Kidney epithelial cell (primary cell): ENCODE measurements around the gene APPL2. TPM values are rescaled to one million over a fixed set of nuclear protein-coding genes. Genes with fewer than 3 reads are reported as not detected.

Experiments
- DNase-seq: peaks from one replicate; pipeline ENCODE4 v3.0.0-alpha.2; 2010; ENCODE audit warnings: low read depth
- H3K27me3 ChIP-seq: 2 replicates; pipeline ENCODE4 v1.6.0; 2011; ENCODE audit warnings: low read length; ENCODE audit not compliant: control insufficient read depth, insufficient read depth
- H3K36me3 ChIP-seq: 2 replicates; pipeline ENCODE4 v1.5.1; 2011; ENCODE audit warnings: low read length; ENCODE audit not compliant: control insufficient read depth, insufficient read depth
- H3K4me3 ChIP-seq: 2 replicates; pipeline ENCODE4 v1.5.1; 2011; ENCODE audit warnings: low read depth, mild to moderate bottlenecking, control low read depth, low read length
- total RNA-seq: library from RNA; depleted of rRNA; stranded (reverse); fragments of >200 nt; gene quantifications from 2 replicates; pipeline ENCODE4 v1.2.3, GENCODE V29; 2015
- TF ChIP-seq, protein P1 (sequence below): IDR thresholded peaks from 2 replicates; pipeline ENCODE4 v1.5.1; 2011; ENCODE audit warnings: mild to moderate bottlenecking, moderate library complexity, low read length, control low read depth, inconsistent platforms; ENCODE audit not compliant: insufficient read depth, poor library complexity, severe bottlenecking

APPL2 gene
- total RNA-seq, result 23.8 and 28.1 TPM in 2 replicates

GRCh38 chr12:105235732-105236476, at the start of gene APPL2:
Gene APPL2, minus strand, starts transcription at chr12:105236174. Its CDS starts 162 bp downstream, at chr12:105236012.
- H3K4me3 ChIP-seq, result peak within 1 kb of the TSS; percentile 92
- no peaks in the 10 kb centered on the region for H3K36me3 ChIP-seq
- TF ChIP-seq, protein P1, sequence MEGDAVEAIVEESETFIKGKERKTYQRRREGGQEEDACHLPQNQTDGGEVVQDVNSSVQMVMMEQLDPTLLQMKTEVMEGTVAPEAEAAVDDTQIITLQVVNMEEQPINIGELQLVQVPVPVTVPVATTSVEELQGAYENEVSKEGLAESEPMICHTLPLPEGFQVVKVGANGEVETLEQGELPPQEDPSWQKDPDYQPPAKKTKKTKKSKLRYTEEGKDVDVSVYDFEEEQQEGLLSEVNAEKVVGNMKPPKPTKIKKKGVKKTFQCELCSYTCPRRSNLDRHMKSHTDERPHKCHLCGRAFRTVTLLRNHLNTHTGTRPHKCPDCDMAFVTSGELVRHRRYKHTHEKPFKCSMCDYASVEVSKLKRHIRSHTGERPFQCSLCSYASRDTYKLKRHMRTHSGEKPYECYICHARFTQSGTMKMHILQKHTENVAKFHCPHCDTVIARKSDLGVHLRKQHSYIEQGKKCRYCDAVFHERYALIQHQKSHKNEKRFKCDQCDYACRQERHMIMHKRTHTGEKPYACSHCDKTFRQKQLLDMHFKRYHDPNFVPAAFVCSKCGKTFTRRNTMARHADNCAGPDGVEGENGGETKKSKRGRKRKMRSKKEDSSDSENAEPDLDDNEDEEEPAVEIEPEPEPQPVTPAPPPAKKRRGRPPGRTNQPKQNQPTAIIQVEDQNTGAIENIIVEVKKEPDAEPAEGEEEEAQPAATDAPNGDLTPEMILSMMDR, result no peak
- no peaks in the 10 kb centered on the region for H3K27me3 ChIP-seq
- no peak for DNase-seq

GRCh38 chr12:105285378-105285777, 49.4 kb upstream of the APPL2 start:
- H3K4me3 ChIP-seq, result no peak overlapping the region
- peaks cover 2% of the 10 kb centered on the region for H3K36me3 ChIP-seq
- TF ChIP-seq, protein P1, result no peak

GRCh38 chr12:105281694-105282049, 45.7 kb upstream of the APPL2 start:
- TF ChIP-seq, protein P1, result no peak
- Histone ChIP-seq H3K36me3 (peaks cover 2% of the 10 kb centered on the region), H3K27me3 (no peaks in the 10 kb centered on the region), H3K4me3 (no peak overlapping the region)
- no peak for DNase-seq

More at GRCh38 chr12:105285378-105285777, 49.4 kb upstream of the APPL2 start:
- DNase-seq, result no peak
- no peaks in the 10 kb centered on the region for H3K27me3 ChIP-seq

DNA sequence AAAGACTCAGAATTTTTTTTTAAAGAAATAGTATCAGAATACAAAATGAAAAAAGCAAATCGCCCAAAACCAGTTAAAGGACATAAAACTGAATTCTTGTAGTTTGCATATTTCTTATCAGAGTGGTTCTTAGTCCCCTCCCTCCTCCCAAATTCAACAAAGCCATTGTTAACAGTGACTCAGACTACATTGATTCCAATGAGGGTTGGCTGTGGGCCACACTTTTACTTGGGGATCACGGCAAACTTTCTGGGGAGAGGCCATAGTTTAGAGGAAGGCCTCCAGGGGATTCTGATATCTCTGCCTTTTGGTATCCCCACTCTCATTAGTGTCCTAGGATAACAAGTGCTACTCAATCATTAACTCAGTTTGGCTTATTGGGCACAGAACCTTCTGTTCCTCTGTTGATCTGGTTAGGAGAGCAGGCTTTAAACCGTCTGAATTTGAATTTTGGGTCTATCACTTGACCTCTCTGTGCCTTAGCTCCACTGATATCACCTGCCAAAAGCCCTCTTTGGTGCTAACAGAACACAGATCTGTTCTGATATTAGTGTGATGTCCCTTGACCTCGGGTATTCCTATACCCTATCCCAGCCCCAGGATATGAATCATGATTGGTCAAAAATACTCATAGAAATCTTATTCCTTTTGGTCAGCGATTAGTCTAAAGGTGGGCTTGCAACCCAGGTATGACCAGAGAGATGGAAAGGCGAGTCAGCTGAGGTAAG, 45.2 kb upstream of the APPL2 start:
- Histone ChIP-seq H3K27me3 (no peaks in the 10 kb centered on the region), H3K36me3 (peaks cover 2% of the 10 kb centered on the region), H3K4me3 (no peak overlapping the region)
- TF ChIP-seq, protein P1, result no peak
- DNase-seq, result no peak

- TF ChIP-seq, protein P1, result peak; percentile 49
- no peak for DNase-seq
- no peak overlapping the region for H3K4me3 ChIP-seq
- H3K36me3 ChIP-seq, result peaks cover 2% of the 10 kb centered on the region
- no peaks in the 10 kb centered on the region for H3K27me3 ChIP-seq
These were observed 43.6 kb upstream of the APPL2 start for GRCh38 chr12:105279460-105280056.
